ENCODE data around the gene SPARCL1. TPM values are rescaled to one million over a fixed set of nuclear protein-coding genes. Genes with fewer than 3 reads are reported as not detected.

The SPARCL1 gene
- total and polyA plus RNA-seq, 2 donors (not counting 1 experiment from before 2014, with no cell fraction given), result not detected

GRCh38 chr4:87517621-87518020 lies 11.6 kb downstream of the SPARCL1 start:
- TF ChIP-seq CTCF (IDR thresholded peaks at IDR 0.05), result no peak
- TF ChIP-seq EZH2 (IDR thresholded peaks at IDR 0.05; ENCODE audit: borderline replicate concordance, insufficient read depth, low read depth, low read length, poor library complexity, severe bottlenecking), result no peak

GRCh38 chr4:87516683-87517082 lies 12.5 kb downstream of the SPARCL1 start:
- 86% methylated on average over 1 of the region's 3 CpGs for WGBS (ENCODE audit: insufficient coverage)

More at GRCh38 chr4:87517621-87518020, 11.6 kb downstream of the SPARCL1 start:
- Histone ChIP-seq H3K4me2 (replicated peaks; ENCODE audit: low read depth, low read length, poor library complexity, severe bottlenecking) (no peak overlapping the region), H3K9me3 (ENCODE audit: control extremely low read depth in 1 of 3, control insufficient read depth in 2 of 3, insufficient read depth in 1 of 3, low read length in 2 of 3) (no peaks in the 10 kb centered on the region), H3K4me1 (ENCODE audit: control insufficient read depth in 2 of 2, insufficient read depth in 2 of 2, low read length in 2 of 2) (no peaks in the 10 kb centered on the region), H2AFZ (ENCODE audit: insufficient read depth, low read depth, low read length, poor library complexity, severe bottlenecking) (no peak overlapping the region), H3K27ac (ENCODE audit: low read length in 2 of 2) (no peak overlapping the region), H3K79me2 (ENCODE audit: control insufficient read depth, insufficient read depth, low read length) (no peaks in the 10 kb centered on the region), H3K9ac (ENCODE audit: low read length) (no peak overlapping the region), H3K27me3 (replicated peaks in 1 of 4; ENCODE audit: control extremely low read depth in 1 of 4, control insufficient read depth in 3 of 4, insufficient read depth in 4 of 4, low read length in 3 of 4) (peaks cover 0 to 3% (median 0%) of the 10 kb centered on the region in 4 experiments), H3K4me3 (ENCODE audit: control extremely low read depth in 1 of 5, extremely low read depth in 1 of 5, insufficient read depth in 1 of 5, low read depth in 2 of 5, low read length in 4 of 5) (no peak overlapping the region), H3K36me3 (replicated peaks in 1 of 2; ENCODE audit: control extremely low read depth in 1 of 2, control insufficient read depth in 1 of 2, extremely low read depth in 1 of 2, insufficient read depth in 2 of 2, low read length in 1 of 2) (no peaks in the 10 kb centered on the region), H4K20me1 (ENCODE audit: control insufficient read depth, insufficient read depth, low read length, poor library complexity, severe bottlenecking) (no peaks in the 10 kb centered on the region)
- ChIA-PET CTCF (no interaction called here), POLR2A (no interaction called here)
- ATAC-seq (ENCODE audit: low read depth) (no peak), DNase-seq (no peak)
- Mint-ChIP-seq H3K27me3 (no peaks in the 10 kb centered on the region), H3K4me3 (no peak overlapping the region), H3K4me1 (peaks cover 6% of the 10 kb centered on the region), H3K9me3 (ENCODE audit: insufficient read depth) (no peaks in the 10 kb centered on the region), H3K27ac (no peak overlapping the region)
- intact Hi-C loops (cut with micrococcal nuclease), result no loop called here
- WGBS (ENCODE audit: insufficient coverage), result 100% methylated on average over 2 of the region's 2 CpGs

More at GRCh38 chr4:87516683-87517082, 12.5 kb downstream of the SPARCL1 start:
- DNase-seq (no peak), ATAC-seq (ENCODE audit: low read depth) (no peak)
- TF ChIP-seq EZH2 (IDR thresholded peaks at IDR 0.05; ENCODE audit: borderline replicate concordance, insufficient read depth, low read depth, low read length, poor library complexity, severe bottlenecking) (no peak), CTCF (IDR thresholded peaks at IDR 0.05) (no peak)
- Mint-ChIP-seq H3K4me3 (no peak overlapping the region), H3K27me3 (no peaks in the 10 kb centered on the region), H3K9me3 (ENCODE audit: insufficient read depth) (no peaks in the 10 kb centered on the region), H3K27ac (no peak overlapping the region), H3K4me1 (peaks cover 6% of the 10 kb centered on the region)
- Histone ChIP-seq H3K27ac (ENCODE audit: low read length in 2 of 2) (no peak overlapping the region), H2AFZ (ENCODE audit: insufficient read depth, low read depth, low read length, poor library complexity, severe bottlenecking) (no peak overlapping the region), H3K9me3 (ENCODE audit: control extremely low read depth in 1 of 3, control insufficient read depth in 2 of 3, insufficient read depth in 1 of 3, low read length in 2 of 3) (no peaks in the 10 kb centered on the region), H3K27me3 (replicated peaks in 1 of 4; ENCODE audit: control extremely low read depth in 1 of 4, control insufficient read depth in 3 of 4, insufficient read depth in 4 of 4, low read length in 3 of 4) (peaks cover 0 to 3% (median 0%) of the 10 kb centered on the region in 4 experiments), H3K4me1 (ENCODE audit: control insufficient read depth in 2 of 2, insufficient read depth in 2 of 2, low read length in 2 of 2) (no peaks in the 10 kb centered on the region), H3K4me3 (ENCODE audit: control extremely low read depth in 1 of 5, extremely low read depth in 1 of 5, insufficient read depth in 1 of 5, low read depth in 2 of 5, low read length in 4 of 5) (no peak overlapping the region), H3K36me3 (replicated peaks in 1 of 2; ENCODE audit: control extremely low read depth in 1 of 2, control insufficient read depth in 1 of 2, extremely low read depth in 1 of 2, insufficient read depth in 2 of 2, low read length in 1 of 2) (no peaks in the 10 kb centered on the region), H3K4me2 (replicated peaks; ENCODE audit: low read depth, low read length, poor library complexity, severe bottlenecking) (no peak overlapping the region), H3K79me2 (ENCODE audit: control insufficient read depth, insufficient read depth, low read length) (no peaks in the 10 kb centered on the region), H4K20me1 (ENCODE audit: control insufficient read depth, insufficient read depth, low read length, poor library complexity, severe bottlenecking) (no peaks in the 10 kb centered on the region), H3K9ac (ENCODE audit: low read length) (no peak overlapping the region)
- CTCF ChIA-PET, result no interaction called here
- intact Hi-C loops (cut with micrococcal nuclease), result no loop called here
- POLR2A ChIA-PET, result no interaction called here

Measured in B cell (primary cell).